ENCODE results near the gene RPL36A. TPM values are rescaled to one million over a fixed set of nuclear protein-coding genes. Genes with fewer than 3 reads are reported as not detected.
A peak's percentile ranks its signal among the peaks of the same experiment; 100 is the strongest.

RPL36A gene
- polyA plus RNA-seq (2013, experiment 1 of 2; ENCODE audit: insufficient read length): 618 TPM
- polyA plus RNA-seq (2013, experiment 2 of 2; ENCODE audit: insufficient read length): 740 TPM

DNA sequence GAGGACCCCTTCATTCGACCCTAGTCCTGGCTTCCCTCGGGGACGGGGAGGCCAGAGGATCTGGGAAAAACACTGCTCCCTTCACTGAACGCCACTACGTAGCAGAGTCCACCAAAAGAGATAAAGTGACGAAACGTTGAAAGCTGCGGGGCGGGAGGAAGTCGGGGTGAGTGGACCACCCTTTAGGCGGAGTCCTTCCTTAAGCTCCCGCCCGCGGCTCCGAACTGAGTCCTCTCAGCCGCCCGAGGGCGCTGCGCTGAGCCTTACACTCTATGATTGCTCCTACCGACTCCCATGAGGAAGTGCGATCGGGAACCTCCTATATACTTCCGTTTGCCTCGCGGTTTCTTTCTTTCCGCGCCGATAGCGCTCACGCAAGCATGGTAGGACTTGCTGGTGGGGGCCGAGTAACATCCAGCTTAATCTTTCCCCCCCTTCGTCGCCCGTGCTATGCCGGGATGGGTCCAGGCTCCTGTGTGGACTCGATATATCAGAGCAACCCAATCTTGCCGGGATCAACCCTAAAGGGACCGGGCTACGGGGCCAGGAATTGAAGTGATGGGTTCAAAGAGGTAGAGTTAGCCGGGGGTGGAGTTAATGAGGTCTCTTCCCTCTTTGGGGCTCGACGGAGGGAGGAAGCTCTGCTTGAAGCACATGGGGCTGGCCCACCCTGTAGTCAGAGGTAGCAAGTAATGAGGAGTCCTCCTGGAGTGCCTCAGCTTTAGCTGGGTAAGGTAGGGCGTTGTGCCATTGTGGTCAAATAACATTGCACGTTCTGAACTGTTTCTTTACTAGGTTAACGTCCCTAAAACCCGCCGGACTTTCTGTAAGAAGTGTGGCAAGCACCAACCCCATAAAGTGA, at the start of gene RPL36A:
Gene RPL36A, plus strand, starts transcription at position 348 of the 862 bp plus-strand sequence. Its CDS starts 33 bp downstream, at position 381.
- peak; percentile 90 for DNase-seq

- no peak for DNase-seq
These were observed 42.9 kb upstream of the RPL36A start for GRCh38 chrX:101347859-101348451.

DNA sequence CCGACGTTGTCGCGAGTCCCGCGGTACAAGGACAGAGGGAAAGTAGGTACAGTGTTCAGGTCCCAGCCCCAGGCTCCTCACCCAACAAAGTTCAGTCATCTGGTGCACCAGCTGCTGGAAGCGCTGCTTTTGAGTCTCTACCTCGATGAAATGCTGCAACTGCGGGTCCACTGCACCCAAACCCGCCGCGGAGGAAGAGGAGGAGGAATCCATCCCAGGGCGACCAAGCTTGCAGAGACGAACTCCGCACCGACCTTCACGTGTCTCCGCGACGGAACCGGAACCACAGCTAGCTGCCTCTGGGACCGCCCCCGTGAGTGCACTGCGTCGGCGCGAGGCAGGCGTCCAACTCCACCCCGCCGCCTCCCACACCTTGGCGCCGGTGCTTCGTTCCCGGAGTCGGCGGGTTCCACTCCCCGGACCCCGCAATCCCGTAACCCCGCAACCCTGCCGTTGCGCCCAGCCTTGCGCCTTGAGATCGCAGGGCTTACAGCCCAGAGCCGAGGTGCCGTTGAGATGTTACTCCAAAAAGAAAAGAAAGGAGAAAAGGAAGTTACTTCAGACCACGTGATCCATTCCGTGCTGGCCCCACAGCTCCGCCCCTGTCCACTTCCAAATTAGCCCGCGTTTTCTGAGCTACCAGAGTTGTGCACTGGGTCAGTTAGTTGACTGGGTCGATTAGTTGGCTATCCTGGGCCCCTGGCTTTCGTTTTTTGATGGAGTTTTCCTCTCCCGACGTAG, 42.2 kb upstream of the RPL36A start, which contains the start of gene TIMM8A:
Gene TIMM8A, minus strand, starts transcription at position 291 of the 741 bp plus-strand sequence. Its CDS starts 78 bp downstream, at position 213.
- peak; percentile 67 for DNase-seq

GRCh38 chrX:101349193-101349562, 41.6 kb upstream of the RPL36A start:
- no peak for DNase-seq

DNA sequence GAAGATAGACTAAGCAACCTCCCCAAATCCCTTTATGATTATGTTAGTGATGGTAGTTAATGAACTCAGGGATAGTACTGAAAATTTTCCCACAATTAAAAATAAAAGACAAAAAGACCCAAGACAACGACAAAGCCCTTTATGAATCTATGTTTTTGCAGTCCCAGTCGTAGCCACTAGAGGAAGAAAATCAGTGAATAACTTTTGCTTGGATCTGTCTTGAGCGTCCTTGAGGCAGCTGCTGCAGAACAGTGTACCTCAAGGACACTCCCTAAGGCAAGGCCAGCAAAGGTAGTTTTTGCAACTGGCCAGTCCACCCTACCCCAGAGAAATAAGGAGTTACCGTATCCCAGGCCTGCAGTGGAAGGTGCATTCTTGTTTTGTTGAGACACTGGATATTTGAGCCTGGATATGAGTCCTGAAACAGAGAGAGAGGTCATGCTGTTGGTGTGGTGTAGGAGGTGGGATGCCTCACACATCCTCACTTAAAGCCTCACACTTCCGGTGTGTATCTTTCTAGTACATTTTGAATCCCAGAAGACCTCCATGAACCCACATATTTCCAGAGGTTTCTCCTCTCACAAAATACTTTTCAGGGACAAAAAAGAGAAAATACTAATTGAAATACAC, 33.5 kb upstream of the RPL36A start:
- DNase-seq: peak; percentile 13

DNA sequence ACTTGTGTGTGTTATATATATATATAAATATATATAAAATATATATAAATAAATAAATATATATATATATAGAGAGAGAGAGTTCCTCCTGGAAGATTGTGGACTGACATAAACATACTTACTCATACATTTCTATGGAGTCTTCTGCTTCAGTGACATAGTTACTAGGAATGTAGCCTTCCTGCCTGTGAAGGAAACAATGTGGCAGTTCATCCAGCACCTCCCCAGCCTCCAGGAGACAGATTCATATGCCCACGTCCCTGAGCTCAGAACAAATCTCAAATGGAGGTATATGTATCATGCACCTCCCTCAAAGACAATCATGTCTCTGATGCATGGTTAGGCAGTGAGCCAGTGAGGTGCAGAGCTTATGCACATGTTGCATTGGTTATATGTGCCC, 30.8 kb upstream of the RPL36A start:
- peak; percentile 30 for DNase-seq

GRCh38 chrX:101360390-101360789, 30.4 kb upstream of the RPL36A start:
- no peak for DNase-seq

DNA sequence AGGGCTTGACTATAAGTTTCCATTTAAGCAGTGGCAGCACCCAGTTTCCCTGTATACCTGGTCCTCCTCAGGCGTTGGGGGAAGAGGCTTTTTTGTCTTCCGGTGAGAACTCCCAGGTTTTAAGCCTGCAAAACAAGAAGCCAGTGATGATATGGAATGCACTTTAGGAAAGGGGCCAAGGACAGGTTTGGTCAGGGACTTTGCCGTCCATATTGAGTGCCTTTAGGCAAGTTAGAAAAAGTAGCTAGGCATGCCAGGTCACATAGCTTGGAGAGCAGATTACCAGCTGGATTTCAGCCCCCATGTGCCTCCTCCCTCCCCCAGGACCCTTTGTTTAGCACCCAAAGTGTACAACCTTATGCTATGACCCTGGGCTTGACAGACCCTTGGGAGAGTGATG, 28.7 kb upstream of the RPL36A start:
- no peak for DNase-seq

GRCh38 chrX:101362757-101363156, 28.1 kb upstream of the RPL36A start:
- no peak for DNase-seq

DNA sequence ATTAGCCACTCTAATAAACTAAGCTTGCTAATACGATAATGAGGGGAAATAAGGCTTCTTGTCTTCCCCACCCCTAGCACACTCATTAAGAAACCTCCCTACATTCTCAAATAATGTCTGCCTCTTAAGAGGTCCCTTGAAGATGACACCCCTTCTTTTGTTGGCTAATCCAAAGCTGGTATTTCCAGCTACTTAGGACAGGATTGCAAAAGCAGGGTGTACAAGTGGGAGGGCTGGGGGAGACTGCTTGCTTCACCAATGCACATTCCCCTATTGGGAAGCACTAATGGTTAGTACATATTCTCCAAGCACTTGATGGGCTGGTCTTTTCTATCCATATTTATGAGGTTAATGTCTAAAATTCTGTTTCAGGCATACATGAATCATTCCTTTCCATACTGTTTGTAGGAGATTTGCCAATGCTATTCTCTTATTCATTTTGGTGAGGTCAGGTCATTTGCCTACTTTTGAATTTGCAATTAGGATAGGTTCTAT, 25.5 kb upstream of the RPL36A start:
- no peak for DNase-seq

- DNase-seq: no peak
These were observed 22.0 kb upstream of the RPL36A start for GRCh38 chrX:101368800-101369199.

DNA sequence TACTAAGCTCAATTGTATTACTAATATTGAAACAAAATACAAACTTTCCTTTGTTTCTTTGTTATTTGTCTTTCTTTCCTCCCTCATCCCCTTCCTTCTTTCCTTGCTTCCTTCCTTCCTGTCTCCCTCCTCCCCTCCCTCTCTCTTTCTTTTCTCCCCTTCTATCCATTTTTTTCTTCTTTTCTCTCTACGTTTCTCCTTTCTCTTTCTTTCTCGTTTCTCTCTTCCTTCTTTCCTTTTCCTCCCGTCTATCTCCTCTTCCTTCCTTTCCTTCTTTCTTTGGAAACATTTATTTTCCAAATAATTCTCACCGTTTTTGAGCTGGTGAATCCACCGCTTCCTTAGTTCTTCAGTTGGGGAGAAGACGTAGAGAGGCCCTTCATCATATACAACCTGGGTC, 21.1 kb upstream of the RPL36A start:
- DNase-seq: no peak

DNA sequence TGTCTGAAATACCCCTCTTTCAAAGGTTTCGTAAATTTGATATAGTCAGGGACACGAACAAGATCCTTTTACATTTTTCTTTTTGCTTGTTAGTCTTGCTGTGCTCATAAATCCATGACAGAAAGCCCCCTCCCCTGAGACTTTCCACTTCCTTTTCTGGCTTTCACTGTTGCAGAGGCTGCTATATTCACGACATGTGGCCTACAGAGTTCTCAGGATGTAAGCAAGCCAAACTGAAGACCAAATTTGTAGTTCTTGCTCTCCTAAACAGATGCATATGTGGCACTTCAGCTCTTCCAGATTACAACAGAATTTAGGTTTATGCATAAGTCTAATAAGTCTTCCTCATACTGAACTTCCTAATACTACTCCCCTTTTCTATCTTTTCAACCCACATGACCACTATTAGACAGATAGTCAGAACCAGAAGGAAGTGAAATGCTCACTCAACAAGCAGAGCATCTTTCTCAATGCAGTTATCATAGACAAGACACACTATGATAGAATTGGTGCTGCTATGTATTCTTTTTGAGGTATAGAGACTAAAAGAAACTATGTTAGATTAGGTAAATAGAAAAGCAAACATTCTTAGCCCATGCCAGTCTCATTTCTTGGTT, 19.8 kb upstream of the RPL36A start:
- no peak for DNase-seq

DNA sequence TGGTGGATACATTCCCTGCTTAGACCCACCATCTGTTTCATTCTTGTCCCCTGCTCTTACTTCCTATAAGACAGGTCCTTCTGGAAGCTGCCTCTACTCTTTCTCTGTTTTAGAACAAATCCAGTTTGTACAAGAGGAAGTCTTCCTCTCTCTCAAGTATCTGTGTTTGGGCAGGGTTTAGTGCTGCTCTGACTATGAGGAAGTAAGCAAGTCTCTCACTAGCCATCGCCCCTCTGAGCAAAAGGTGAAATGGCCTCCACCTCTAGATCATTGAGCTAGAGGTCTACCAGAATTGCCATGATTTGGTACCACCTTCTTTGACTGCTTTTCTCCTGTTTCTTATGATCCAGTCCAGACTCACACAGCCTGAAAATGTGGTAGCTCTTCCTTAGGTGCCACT, 13.3 kb upstream of the RPL36A start:
- DNase-seq: no peak

GRCh38 chrX:101383679-101384205, 7.1 kb upstream of the RPL36A start:
- DNase-seq: no peak

- DNase-seq: no peak
These were observed 5.7 kb upstream of the RPL36A start for GRCh38 chrX:101385026-101385684.

DNA sequence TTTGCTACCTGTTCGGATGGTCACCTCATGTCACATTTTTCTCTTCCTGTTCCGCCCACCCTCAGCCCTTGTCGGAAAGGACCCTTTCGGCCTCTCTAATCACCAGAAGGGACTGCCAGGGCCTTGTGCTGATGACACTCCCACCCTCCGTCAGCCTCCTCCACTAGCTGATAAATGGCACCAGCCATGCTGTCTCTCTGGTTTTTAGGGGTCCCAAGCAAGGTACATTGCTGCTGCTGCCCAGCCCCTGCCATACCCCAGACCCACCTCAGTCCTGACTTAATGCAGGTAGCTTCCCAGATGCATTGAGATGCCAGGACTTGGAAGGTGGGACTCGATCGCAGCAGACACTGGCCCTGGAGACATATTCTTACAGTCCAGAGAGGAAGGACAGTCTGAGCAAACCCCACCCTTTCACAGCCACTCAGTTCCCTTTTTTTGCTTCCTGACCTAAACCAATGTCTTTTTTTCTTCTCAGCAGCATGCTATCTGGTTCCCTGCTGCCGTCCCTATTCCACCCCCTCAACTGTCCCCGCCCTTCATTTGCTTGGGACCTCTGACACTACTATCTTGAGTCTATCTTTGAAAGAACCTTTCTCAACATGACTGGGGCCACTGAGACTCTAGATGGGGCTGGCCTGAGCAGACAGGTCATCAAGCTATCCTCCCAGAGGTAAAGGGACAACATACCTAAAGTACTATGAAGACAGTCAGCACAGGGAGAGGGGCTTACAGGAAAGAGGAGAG, 4.8 kb upstream of the RPL36A start, which contains the start of gene BTK:
Gene BTK, minus strand, starts transcription at position 397 of the 747 bp plus-strand sequence. CDS start 10,907 bp downstream, outside the sequence.
- no peak for DNase-seq

DNA sequence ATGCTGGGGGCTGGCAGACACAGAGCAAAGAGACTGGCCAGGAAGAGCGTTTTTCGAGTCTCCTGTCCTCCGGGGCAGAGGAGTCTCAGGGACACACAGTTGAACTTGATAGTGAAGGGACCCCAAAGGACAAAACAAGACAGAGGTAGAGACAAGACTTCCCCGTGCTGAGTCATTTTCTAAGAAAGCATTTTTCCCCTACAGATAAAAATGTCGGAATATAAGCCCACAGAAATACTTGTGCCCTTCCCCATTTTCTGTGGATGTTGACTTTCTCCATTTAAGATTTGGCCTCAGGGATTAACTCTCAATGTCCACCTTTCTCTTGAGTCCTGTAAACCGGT, 4.3 kb upstream of the RPL36A start:
- no peak for DNase-seq

DNA sequence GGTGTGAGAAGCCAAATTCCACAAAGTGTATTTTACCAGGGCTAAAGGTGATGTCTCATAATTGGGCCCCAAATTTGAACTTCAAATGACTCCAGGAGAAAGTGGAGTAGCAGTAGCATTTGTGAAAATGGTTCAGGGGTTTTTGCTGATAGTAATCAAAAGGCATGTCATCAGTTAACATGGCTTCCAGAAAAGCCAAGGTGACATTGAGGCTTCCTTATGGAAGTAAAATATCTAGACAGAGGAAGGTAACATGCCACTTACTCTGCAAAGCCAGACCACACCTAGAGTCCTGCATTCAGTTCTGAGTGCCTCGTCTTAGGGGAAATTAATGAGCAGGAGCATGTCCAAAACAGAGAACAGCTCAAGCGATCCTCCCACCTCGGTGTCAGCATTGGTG, 2.2 kb upstream of the RPL36A start:
- no peak for DNase-seq

DNA sequence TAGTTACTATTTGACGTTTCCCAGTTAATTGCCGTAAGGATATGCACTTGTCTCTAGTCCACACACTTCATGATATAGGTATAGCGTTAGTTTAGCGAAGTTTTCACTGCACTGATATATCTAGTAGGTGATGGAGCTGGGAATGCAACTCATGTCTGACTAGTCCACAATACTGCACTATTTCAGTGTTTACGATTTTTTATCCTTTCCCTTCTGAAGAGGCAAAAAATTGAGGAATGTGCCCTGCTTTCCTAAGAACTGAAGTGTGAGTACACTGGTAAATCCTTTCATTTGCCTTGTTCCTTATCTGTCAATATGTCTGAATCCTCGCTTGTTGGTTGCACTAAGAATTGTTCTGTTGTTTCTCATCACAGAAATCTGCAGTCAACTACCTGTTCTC, 1.0 kb downstream of the RPL36A start:
- no peak for DNase-seq
